OCI-LY1 (cell line): ENCODE measurements around the gene PUM1.

Source experiments
- EZH2 ChIP-seq: fragments of 200-600 bp; sonication (generic), shearing (Covaris generic); IDR thresholded peaks from 2 replicates; pipeline ENCODE4 v1.8.0; 2017; ENCODE audit warnings: borderline replicate concordance, mixed run types, mild to moderate bottlenecking, antibody characterized with exemption, low read length, moderate library complexity, mixed read lengths
- TF ChIP-seq, protein P1 (sequence below): fragments of 200-600 bp; sonication (generic), shearing (Covaris generic); IDR thresholded peaks from 2 replicates; pipeline ENCODE4 v1.5.1; 2017; ENCODE audit warnings: mild to moderate bottlenecking, antibody characterized with exemption, low read length, moderate library complexity, mixed read lengths

DNA sequence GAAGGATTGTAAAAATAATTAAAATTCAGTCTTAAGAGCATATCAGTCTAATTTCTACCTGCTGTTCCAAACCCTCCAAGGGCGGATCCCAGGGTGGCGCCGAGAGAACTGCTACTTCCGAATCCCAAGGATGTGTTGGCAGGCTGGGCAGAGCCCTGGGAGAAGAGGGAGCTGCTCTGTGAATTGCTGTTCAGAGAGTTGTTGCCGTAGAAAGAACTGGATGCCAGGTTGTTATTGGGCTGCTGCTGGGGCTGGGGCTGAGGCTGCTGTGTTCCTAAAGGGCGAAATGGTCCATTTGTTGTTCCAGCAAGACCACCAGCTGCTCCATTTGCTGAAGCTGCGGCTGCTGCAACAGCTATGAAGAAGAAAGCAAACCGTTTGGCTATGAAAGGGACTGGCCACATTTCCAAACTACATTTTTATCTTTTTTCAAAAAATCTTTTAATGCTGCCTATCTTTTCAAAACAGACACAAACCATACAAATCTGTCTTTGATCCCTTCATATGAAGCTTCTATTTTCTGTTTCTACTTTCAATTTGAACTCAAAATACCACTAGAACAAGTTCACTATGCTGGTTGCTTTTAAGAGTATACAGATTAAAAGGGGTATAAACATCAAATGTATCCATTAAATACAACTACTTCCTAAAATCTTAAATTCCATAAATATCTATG lies 99.5 kb downstream of the PUM1 start:
- TF ChIP-seq, protein P1, sequence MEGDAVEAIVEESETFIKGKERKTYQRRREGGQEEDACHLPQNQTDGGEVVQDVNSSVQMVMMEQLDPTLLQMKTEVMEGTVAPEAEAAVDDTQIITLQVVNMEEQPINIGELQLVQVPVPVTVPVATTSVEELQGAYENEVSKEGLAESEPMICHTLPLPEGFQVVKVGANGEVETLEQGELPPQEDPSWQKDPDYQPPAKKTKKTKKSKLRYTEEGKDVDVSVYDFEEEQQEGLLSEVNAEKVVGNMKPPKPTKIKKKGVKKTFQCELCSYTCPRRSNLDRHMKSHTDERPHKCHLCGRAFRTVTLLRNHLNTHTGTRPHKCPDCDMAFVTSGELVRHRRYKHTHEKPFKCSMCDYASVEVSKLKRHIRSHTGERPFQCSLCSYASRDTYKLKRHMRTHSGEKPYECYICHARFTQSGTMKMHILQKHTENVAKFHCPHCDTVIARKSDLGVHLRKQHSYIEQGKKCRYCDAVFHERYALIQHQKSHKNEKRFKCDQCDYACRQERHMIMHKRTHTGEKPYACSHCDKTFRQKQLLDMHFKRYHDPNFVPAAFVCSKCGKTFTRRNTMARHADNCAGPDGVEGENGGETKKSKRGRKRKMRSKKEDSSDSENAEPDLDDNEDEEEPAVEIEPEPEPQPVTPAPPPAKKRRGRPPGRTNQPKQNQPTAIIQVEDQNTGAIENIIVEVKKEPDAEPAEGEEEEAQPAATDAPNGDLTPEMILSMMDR: no peak
- TF ChIP-seq EZH2: no peak
